Vagina (tissue), 2 donors: ENCODE data around the gene FBXL12. TPM values are rescaled to one million over a fixed set of nuclear protein-coding genes. Genes with fewer than 3 reads are reported as not detected.

Experiments used
- DNase-seq, 2 donors: peaks; one replicate each; pipeline ENCODE4 v3.0.0-alpha.2; 2017; ENCODE audit errors: extremely low spot score in 2 of 2
- H3K27ac ChIP-seq: fragments of 200-600 bp; sonication (generic); one replicate; pipeline ENCODE4 v1.5.1; 2019
- H3K27me3 ChIP-seq: fragments of 200-600 bp; sonication (generic); one replicate; pipeline ENCODE4 v1.5.1; 2019
- H3K36me3 ChIP-seq, 2 donors: fragments of 200-600 bp; sonication (generic); one replicate each; pipeline ENCODE4 v1.5.1; 2017 to 2019
- H3K4me1 ChIP-seq: fragments of 200-600 bp; sonication (generic); one replicate; pipeline ENCODE4 v1.5.1; 2019
- H3K4me3 ChIP-seq, 2 donors: fragments of 200-600 bp; sonication (generic); 1 replicate in 1 of 2; 2 replicates in 1 of 2; pipeline ENCODE4 v1.5.1; 2016 to 2019
- H3K9me3 ChIP-seq: fragments of 200-600 bp; sonication (generic); one replicate; pipeline ENCODE4 v1.5.1; 2019
- CTCF ChIP-seq, 3 experiments: fragments of 450-650 bp in 2 of 3; fragments of 200-600 bp in 1 of 3; sonication (generic) in 1 of 3; IDR thresholded peaks; one replicate each; pipeline ENCODE4 v1.5.1; 2017 to 2019; ENCODE audit warnings: antibody characterized with exemption in 3 of 3, mild to moderate bottlenecking in 2 of 3, moderate library complexity in 2 of 3
- POLR2A ChIP-seq, 2 donors: fragments of 450-650 bp; IDR thresholded peaks; one replicate each; pipeline ENCODE4 v1.6.1; 2017; ENCODE audit warnings: antibody characterized with exemption in 2 of 2, mild to moderate bottlenecking in 2 of 2, moderate library complexity in 2 of 2
- POLR2AphosphoS5 ChIP-seq, 2 donors: sonication (generic); formaldehyde crosslinking; IDR thresholded peaks; one replicate each; pipeline ENCODE4 v1.9.0; 2017; ENCODE audit warnings: antibody characterized with exemption in 2 of 2, mild to moderate bottlenecking in 2 of 2, low read depth in 1 of 2; ENCODE audit not compliant: insufficient read depth in 1 of 2
- intact Hi-C: fragments of 100-400 bp; cut with DNase I; formaldehyde crosslinking; loops from one replicate; pipeline ENCODE4 v1.15.1; 2023
- total RNA-seq: library from RNA; depleted of rRNA; stranded (reverse); fragments of >200 nt; gene quantifications from one replicate; pipeline ENCODE4 v1.2.3, GENCODE V29; 2016

Gene FBXL12
- total RNA-seq, 1 donor from 2014 or later, result 39.8 TPM

- no peak for DNase-seq
- no peak overlapping the region for H3K27ac ChIP-seq
- intact Hi-C loops, result no loop called here
- no peaks in the 10 kb centered on the region for H3K27me3 ChIP-seq
- no peaks in the 10 kb centered on the region for H3K4me1 ChIP-seq
- H3K4me3 ChIP-seq, result no peak overlapping the region
- H3K36me3 ChIP-seq, result no peaks in the 10 kb centered on the region
- TF ChIP-seq POLR2A (IDR thresholded peaks at IDR 0.05) (no peak), CTCF (IDR thresholded peaks at IDR 0.05) (no peak), POLR2AphosphoS5 (IDR thresholded peaks at IDR 0.05; ENCODE audit: insufficient read depth in 1 of 2, low read depth in 1 of 2) (no peak)
- H3K9me3 ChIP-seq, result no peaks in the 10 kb centered on the region
Measured at GRCh38 chr19:9854282-9854846, 35.5 kb upstream of the FBXL12 start.

GRCh38 chr19:9850235-9850959 lies 31.5 kb upstream of the FBXL12 start:
- no peak for TF ChIP-seq POLR2A (IDR thresholded peaks at IDR 0.05)
- TF ChIP-seq POLR2AphosphoS5 (IDR thresholded peaks at IDR 0.05; ENCODE audit: insufficient read depth in 1 of 2, low read depth in 1 of 2), result no peak
- no peak for TF ChIP-seq CTCF (IDR thresholded peaks at IDR 0.05)

GRCh38 chr19:9849791-9850190 lies 30.9 kb upstream of the FBXL12 start:
- H3K4me1 ChIP-seq, result peaks cover 19% of the 10 kb centered on the region
- H3K4me3 ChIP-seq, result no peak overlapping the region
- intact Hi-C loops, result no loop called here
- no peak overlapping the region for H3K27ac ChIP-seq
- H3K36me3 ChIP-seq, result peaks cover 0 to 11% of the 10 kb centered on the region in 2 donors
- TF ChIP-seq POLR2AphosphoS5 (IDR thresholded peaks at IDR 0.05; ENCODE audit: insufficient read depth in 1 of 2, low read depth in 1 of 2) (no peak), POLR2A (IDR thresholded peaks at IDR 0.05) (no peak), CTCF (IDR thresholded peaks at IDR 0.05) (no peak)
- no peaks in the 10 kb centered on the region for H3K27me3 ChIP-seq
- H3K9me3 ChIP-seq, result no peaks in the 10 kb centered on the region
- no peak for DNase-seq

More at GRCh38 chr19:9850235-9850959, 31.5 kb upstream of the FBXL12 start:
- peaks cover 19% of the 10 kb centered on the region for H3K4me1 ChIP-seq
- no peak overlapping the region for H3K27ac ChIP-seq
- DNase-seq, result no peak
- intact Hi-C loops, result no loop called here
- H3K36me3 ChIP-seq, result peaks cover 0 to 10% of the 10 kb centered on the region in 2 donors
- no peaks in the 10 kb centered on the region for H3K27me3 ChIP-seq
- H3K9me3 ChIP-seq, result no peaks in the 10 kb centered on the region
- H3K4me3 ChIP-seq, result no peak overlapping the region

GRCh38 chr19:9848762-9849161 lies 29.9 kb upstream of the FBXL12 start:
- H3K4me1 ChIP-seq, result peaks cover 19% of the 10 kb centered on the region
- intact Hi-C loops, result no loop called here
- TF ChIP-seq POLR2A (IDR thresholded peaks at IDR 0.05) (no peak), CTCF (IDR thresholded peaks at IDR 0.05) (no peak), POLR2AphosphoS5 (IDR thresholded peaks at IDR 0.05; ENCODE audit: insufficient read depth in 1 of 2, low read depth in 1 of 2) (no peak)
- H3K36me3 ChIP-seq, result peaks cover 0 to 21% of the 10 kb centered on the region in 2 donors
- no peak overlapping the region for H3K27ac ChIP-seq
- H3K9me3 ChIP-seq, result no peaks in the 10 kb centered on the region
- H3K27me3 ChIP-seq, result no peaks in the 10 kb centered on the region
- no peak for DNase-seq
- no peak overlapping the region for H3K4me3 ChIP-seq

GRCh38 chr19:9848060-9848459 lies 29.2 kb upstream of the FBXL12 start:
- no peak for DNase-seq
- H3K4me3 ChIP-seq, result no peak overlapping the region
- peaks cover 0 to 28% of the 10 kb centered on the region in 2 donors for H3K36me3 ChIP-seq
- H3K4me1 ChIP-seq, result peaks cover 19% of the 10 kb centered on the region
- TF ChIP-seq CTCF (IDR thresholded peaks at IDR 0.05), result peak in 1 of 3 experiments; percentile 18
- no peak for TF ChIP-seq POLR2A (IDR thresholded peaks at IDR 0.05)
- H3K9me3 ChIP-seq, result no peaks in the 10 kb centered on the region
- intact Hi-C loops, result no loop called here
- no peaks in the 10 kb centered on the region for H3K27me3 ChIP-seq
- H3K27ac ChIP-seq, result no peak overlapping the region
